Liver (tissue), 9 donors: Measurements from ENCODE around the gene SMCO3. TPM values are rescaled to one million over a fixed set of nuclear protein-coding genes. Genes with fewer than 3 reads are reported as not detected.

ENCODE experiments used
- DNase-seq: peaks from one replicate; pipeline ENCODE4 v3.0.0-alpha.2; 2017; ENCODE audit warnings: low spot score
- H3K27ac ChIP-seq, 2 donors: one replicate each; pipeline ENCODE4 v1.7.0; 2013; ENCODE audit warnings: inconsistent platforms in 2 of 2, low read length in 2 of 2, control low read depth in 1 of 2, low read depth in 1 of 2, mild to moderate bottlenecking in 1 of 2
- H3K27me3 ChIP-seq, 4 donors: one replicate each; pipeline versions ENCODE4 v1.6.1 to v1.7.0; 2013; ENCODE audit warnings: low read length in 3 of 4, inconsistent platforms in 1 of 4, mild to moderate bottlenecking in 1 of 4, moderate library complexity in 1 of 4; ENCODE audit not compliant: control insufficient read depth in 4 of 4, insufficient read depth in 4 of 4
- H3K36me3 ChIP-seq, 4 donors: one replicate each; pipeline versions ENCODE4 v1.6.1 to v1.7.0; 2013; ENCODE audit warnings: low read length in 3 of 4, mild to moderate bottlenecking in 3 of 4, low read depth in 1 of 4, moderate library complexity in 1 of 4; ENCODE audit not compliant: control insufficient read depth in 4 of 4, insufficient read depth in 3 of 4
- H3K4me1 ChIP-seq, 4 donors: one replicate each; pipeline versions ENCODE4 v1.6.1 to v1.7.0; 2013; ENCODE audit warnings: low read length in 3 of 4, mild to moderate bottlenecking in 3 of 4, moderate library complexity in 1 of 4; ENCODE audit not compliant: control insufficient read depth in 4 of 4, insufficient read depth in 4 of 4
- H3K4me3 ChIP-seq, 3 donors: one replicate each; pipeline versions ENCODE4 v1.6.1 to v1.7.0; 2013; ENCODE audit warnings: low read length in 3 of 3, control low read depth in 1 of 3, low read depth in 1 of 3, mild to moderate bottlenecking in 1 of 3
- H3K9ac ChIP-seq, 2 donors: one replicate each; pipeline ENCODE4 v1.7.0; 2013; ENCODE audit warnings: low read length in 2 of 2, mild to moderate bottlenecking in 2 of 2, moderate library complexity in 2 of 2, control low read depth in 1 of 2, low read depth in 1 of 2
- H3K9me3 ChIP-seq, 4 donors: one replicate each; pipeline versions ENCODE4 v1.6.1 to v1.7.0; 2013; ENCODE audit warnings: low read length in 3 of 4; ENCODE audit not compliant: control insufficient read depth in 4 of 4
- EGR1 ChIP-seq, 2 donors: IDR thresholded peaks; 2 replicates each; pipeline ENCODE4 v1.6.1; 2016 to 2018; ENCODE audit warnings: antibody characterized with exemption in 2 of 2, low read depth in 2 of 2
- FOXA1 ChIP-seq: IDR thresholded peaks from 2 replicates; pipeline ENCODE4 v1.6.1; 2016; ENCODE audit warnings: antibody characterized with exemption
- FOXA2 ChIP-seq: IDR thresholded peaks from 2 replicates; pipeline ENCODE4 v1.6.1; 2016; ENCODE audit warnings: antibody characterized with exemption
- HNF4A ChIP-seq, 2 donors: conservative IDR thresholded peaks; 2 replicates each; pipeline ENCODE4 v1.6.1; 2016; ENCODE audit warnings: antibody characterized with exemption in 2 of 2, mild to moderate bottlenecking in 2 of 2
- HNF4G ChIP-seq: IDR thresholded peaks from 2 replicates; pipeline ENCODE4 v1.6.1; 2016; ENCODE audit warnings: antibody characterized with exemption
- JUND ChIP-seq, 2 donors: IDR thresholded peaks; 2 replicates each; pipeline ENCODE4 v1.6.1; 2016; ENCODE audit warnings: antibody characterized with exemption in 2 of 2
- MAX ChIP-seq: IDR thresholded peaks from 2 replicates; pipeline ENCODE4 v1.6.1; 2016; ENCODE audit warnings: antibody characterized with exemption
- NR2F2 ChIP-seq: IDR thresholded peaks from 2 replicates; pipeline ENCODE4 v1.6.1; 2016; ENCODE audit warnings: antibody characterized with exemption
- RXRA ChIP-seq, 2 donors: IDR thresholded peaks; 2 replicates each; pipeline ENCODE4 v1.6.1; 2017 to 2018; ENCODE audit warnings: antibody characterized with exemption in 2 of 2, mild to moderate bottlenecking in 1 of 2
- SP1 ChIP-seq: IDR thresholded peaks from 2 replicates; pipeline ENCODE4 v1.6.1; 2018; ENCODE audit warnings: antibody characterized with exemption, mild to moderate bottlenecking
- TAF1 ChIP-seq: conservative IDR thresholded peaks from 2 replicates; pipeline ENCODE4 v1.6.1; 2016; ENCODE audit warnings: antibody characterized with exemption, mild to moderate bottlenecking
- WGBS: extraction: QIAGEN DNeasy Blood & Tissue Kit; methylation state at CpG from one replicate; pipeline ENCODE4 v1.1.7; 2013; 5-methylcytosine and 5-hydroxymethylcytosine counted together
- polyA plus RNA-seq, 2 donors: library from polyadenylated mRNA; stranded (reverse) in 1 of 2; unstranded in 1 of 2; fragments of 200-250 nt in 1 of 2; fragments of >200 nt in 1 of 2; fragmentation: Nextera tagmentation in 1 of 2; extraction: Ambion mirVana in 1 of 2; gene quantifications; one replicate each; pipeline versions ENCODE4 v1.2.1 to v1.2.3, GENCODE V29; 2013 to 2015
- total RNA-seq, 2 donors: library from RNA; depleted of rRNA; stranded (reverse); fragments of >200 nt; gene quantifications; one replicate each; pipeline ENCODE4 v1.2.3, GENCODE V29; 2014
- TF ChIP-seq, protein P1 (sequence below): IDR thresholded peaks from 2 replicates; pipeline ENCODE4 v1.6.1; 2016; ENCODE audit warnings: antibody characterized with exemption, mild to moderate bottlenecking
- TF ChIP-seq, protein P2 (sequence below): IDR thresholded peaks from 2 replicates; pipeline ENCODE4 v1.6.1; 2016; ENCODE audit warnings: antibody characterized with exemption
- TF ChIP-seq, protein P3 (sequence below): fragments of 150-350 bp; IDR thresholded peaks from 2 replicates; pipeline ENCODE4 v1.5.1; 2017; ENCODE audit warnings: improper control_type of control experiment, low read depth, low read length; ENCODE audit not compliant: missing input control
- TF ChIP-seq, protein P4 (sequence below): IDR thresholded peaks from 2 replicates; pipeline ENCODE4 v1.6.1; 2016; ENCODE audit warnings: antibody characterized with exemption
- donor health status: healthy.
- donor health status: healthy.
- donor health status: healthy.
- donor health status: healthy.
- donor health status: healthy.

SMCO3 gene
- total and polyA plus RNA-seq, 4 donors = 0.17 to 0.93 (median 0.56) TPM

GRCh38 chr12:14844401-14844800 lies 30.4 kb upstream of the SMCO3 start:
- peaks cover 0 to 8% (median 1%) of the 10 kb centered on the region in 4 donors for H3K36me3 ChIP-seq
- peaks cover 6 to 40% (median 21%) of the 10 kb centered on the region in 4 donors for H3K4me1 ChIP-seq
- no peak for DNase-seq
- no peaks in the 10 kb centered on the region for H3K27me3 ChIP-seq
- no peak overlapping the region for H3K27ac ChIP-seq
- no peak overlapping the region for H3K9ac ChIP-seq
- no peaks in the 10 kb centered on the region for H3K9me3 ChIP-seq
- TF ChIP-seq HNF4G (no peak), RXRA (IDR thresholded peaks at IDR 0.05) (no peak), SP1 (no peak), TAF1 (no peak), MAX (no peak), FOXA1 (no peak), HNF4A (conservative IDR thresholded peaks at IDR 0.05) (no peak), EGR1 (IDR thresholded peaks at IDR 0.05; ENCODE audit: low read depth in 2 of 2) (no peak), FOXA2 (no peak)
- TF ChIP-seq, protein P1, sequence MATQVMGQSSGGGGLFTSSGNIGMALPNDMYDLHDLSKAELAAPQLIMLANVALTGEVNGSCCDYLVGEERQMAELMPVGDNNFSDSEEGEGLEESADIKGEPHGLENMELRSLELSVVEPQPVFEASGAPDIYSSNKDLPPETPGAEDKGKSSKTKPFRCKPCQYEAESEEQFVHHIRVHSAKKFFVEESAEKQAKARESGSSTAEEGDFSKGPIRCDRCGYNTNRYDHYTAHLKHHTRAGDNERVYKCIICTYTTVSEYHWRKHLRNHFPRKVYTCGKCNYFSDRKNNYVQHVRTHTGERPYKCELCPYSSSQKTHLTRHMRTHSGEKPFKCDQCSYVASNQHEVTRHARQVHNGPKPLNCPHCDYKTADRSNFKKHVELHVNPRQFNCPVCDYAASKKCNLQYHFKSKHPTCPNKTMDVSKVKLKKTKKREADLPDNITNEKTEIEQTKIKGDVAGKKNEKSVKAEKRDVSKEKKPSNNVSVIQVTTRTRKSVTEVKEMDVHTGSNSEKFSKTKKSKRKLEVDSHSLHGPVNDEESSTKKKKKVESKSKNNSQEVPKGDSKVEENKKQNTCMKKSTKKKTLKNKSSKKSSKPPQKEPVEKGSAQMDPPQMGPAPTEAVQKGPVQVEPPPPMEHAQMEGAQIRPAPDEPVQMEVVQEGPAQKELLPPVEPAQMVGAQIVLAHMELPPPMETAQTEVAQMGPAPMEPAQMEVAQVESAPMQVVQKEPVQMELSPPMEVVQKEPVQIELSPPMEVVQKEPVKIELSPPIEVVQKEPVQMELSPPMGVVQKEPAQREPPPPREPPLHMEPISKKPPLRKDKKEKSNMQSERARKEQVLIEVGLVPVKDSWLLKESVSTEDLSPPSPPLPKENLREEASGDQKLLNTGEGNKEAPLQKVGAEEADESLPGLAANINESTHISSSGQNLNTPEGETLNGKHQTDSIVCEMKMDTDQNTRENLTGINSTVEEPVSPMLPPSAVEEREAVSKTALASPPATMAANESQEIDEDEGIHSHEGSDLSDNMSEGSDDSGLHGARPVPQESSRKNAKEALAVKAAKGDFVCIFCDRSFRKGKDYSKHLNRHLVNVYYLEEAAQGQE = no peak
- TF ChIP-seq, protein P2, sequence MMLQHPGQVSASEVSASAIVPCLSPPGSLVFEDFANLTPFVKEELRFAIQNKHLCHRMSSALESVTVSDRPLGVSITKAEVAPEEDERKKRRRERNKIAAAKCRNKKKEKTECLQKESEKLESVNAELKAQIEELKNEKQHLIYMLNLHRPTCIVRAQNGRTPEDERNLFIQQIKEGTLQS = no peak
- TF ChIP-seq, protein P3, sequence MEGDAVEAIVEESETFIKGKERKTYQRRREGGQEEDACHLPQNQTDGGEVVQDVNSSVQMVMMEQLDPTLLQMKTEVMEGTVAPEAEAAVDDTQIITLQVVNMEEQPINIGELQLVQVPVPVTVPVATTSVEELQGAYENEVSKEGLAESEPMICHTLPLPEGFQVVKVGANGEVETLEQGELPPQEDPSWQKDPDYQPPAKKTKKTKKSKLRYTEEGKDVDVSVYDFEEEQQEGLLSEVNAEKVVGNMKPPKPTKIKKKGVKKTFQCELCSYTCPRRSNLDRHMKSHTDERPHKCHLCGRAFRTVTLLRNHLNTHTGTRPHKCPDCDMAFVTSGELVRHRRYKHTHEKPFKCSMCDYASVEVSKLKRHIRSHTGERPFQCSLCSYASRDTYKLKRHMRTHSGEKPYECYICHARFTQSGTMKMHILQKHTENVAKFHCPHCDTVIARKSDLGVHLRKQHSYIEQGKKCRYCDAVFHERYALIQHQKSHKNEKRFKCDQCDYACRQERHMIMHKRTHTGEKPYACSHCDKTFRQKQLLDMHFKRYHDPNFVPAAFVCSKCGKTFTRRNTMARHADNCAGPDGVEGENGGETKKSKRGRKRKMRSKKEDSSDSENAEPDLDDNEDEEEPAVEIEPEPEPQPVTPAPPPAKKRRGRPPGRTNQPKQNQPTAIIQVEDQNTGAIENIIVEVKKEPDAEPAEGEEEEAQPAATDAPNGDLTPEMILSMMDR = no peak
- TF ChIP-seq, protein P4, sequence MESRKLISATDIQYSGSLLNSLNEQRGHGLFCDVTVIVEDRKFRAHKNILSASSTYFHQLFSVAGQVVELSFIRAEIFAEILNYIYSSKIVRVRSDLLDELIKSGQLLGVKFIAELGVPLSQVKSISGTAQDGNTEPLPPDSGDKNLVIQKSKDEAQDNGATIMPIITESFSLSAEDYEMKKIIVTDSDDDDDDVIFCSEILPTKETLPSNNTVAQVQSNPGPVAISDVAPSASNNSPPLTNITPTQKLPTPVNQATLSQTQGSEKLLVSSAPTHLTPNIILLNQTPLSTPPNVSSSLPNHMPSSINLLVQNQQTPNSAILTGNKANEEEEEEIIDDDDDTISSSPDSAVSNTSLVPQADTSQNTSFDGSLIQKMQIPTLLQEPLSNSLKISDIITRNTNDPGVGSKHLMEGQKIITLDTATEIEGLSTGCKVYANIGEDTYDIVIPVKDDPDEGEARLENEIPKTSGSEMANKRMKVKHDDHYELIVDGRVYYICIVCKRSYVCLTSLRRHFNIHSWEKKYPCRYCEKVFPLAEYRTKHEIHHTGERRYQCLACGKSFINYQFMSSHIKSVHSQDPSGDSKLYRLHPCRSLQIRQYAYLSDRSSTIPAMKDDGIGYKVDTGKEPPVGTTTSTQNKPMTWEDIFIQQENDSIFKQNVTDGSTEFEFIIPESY = no peak
- H3K4me3 ChIP-seq = no peak overlapping the region

DNA sequence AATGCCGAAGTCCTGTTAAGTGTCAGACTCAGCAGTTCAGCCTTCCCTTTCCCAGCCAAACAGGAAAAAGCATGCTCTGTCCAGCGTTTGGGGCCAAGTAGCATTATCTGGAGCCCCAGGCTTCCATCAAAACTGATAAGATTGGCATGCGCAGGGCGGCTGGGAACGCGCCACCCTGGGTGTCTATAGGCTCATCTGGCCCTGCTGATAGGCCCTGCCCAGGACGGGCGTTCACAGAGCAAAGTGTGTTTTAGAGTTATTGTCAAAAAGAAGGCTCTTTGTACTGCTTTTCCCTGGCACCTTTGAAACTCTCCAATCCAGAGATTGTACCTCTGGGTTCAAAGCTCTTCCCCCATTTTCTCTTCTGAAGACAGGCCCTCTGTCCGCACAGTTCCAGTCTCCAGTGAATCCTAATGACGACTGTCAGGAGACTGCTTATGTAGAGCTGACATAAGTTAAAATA lies 29.5 kb upstream of the SMCO3 start, which contains the start of gene ART4:
TSS of gene ART4 (minus strand) at position 102 of the 463 bp plus-strand sequence. CDS start 413 bp downstream, outside the sequence.
- WGBS = 17% methylated on average over 10 of the region's 10 CpGs
- no peaks in the 10 kb centered on the region for H3K27me3 ChIP-seq
- peak within 1 kb of the TSS; percentile 62 to 91 (median 89) for H3K4me3 ChIP-seq
- H3K9me3 ChIP-seq = no peaks in the 10 kb centered on the region
- peak within 1 kb of the TSS; percentile 82 to 87 for H3K27ac ChIP-seq
- peak; percentile 85 for DNase-seq
- peak within 1 kb of the TSS; percentile 68 to 92 for H3K9ac ChIP-seq
- H3K36me3 ChIP-seq = peaks cover 0 to 12% (median 1%) of the 10 kb centered on the region in 4 donors
- H3K4me1 ChIP-seq = peaks cover 6 to 44% (median 21%) of the 10 kb centered on the region in 4 donors
- TF ChIP-seq FOXA2 (peak; percentile 16), NR2F2 (peak; percentile 55), HNF4G (no peak), SP1 (peak; percentile 41), JUND (IDR thresholded peaks at IDR 0.05) (no peak), RXRA (IDR thresholded peaks at IDR 0.05) (peak in 1 of 2 donors; percentile 61)
- TF ChIP-seq, protein P1 = peak; percentile 92
- TF ChIP-seq, protein P4 = peak; percentile 21
- TF ChIP-seq, protein P3 = no peak
